OCI-LY3 (cell line): ENCODE data around the gene SPANXN1.

ENCODE experiments used
- CTCF ChIP-seq: fragments of 200-600, 300-600 bp; sonication (generic); IDR thresholded peaks from 2 replicates; pipeline ENCODE4 v1.5.1; 2014; ENCODE audit warnings: antibody characterized with exemption, low read length, low read depth
- EZH2phosphoT487 ChIP-seq: fragments of 200-600 bp; shearing (Covaris generic); IDR thresholded peaks from 2 replicates; pipeline ENCODE4 v1.6.1; 2018; ENCODE audit warnings: antibody characterized with exemption, mixed run types, low read depth

DNA sequence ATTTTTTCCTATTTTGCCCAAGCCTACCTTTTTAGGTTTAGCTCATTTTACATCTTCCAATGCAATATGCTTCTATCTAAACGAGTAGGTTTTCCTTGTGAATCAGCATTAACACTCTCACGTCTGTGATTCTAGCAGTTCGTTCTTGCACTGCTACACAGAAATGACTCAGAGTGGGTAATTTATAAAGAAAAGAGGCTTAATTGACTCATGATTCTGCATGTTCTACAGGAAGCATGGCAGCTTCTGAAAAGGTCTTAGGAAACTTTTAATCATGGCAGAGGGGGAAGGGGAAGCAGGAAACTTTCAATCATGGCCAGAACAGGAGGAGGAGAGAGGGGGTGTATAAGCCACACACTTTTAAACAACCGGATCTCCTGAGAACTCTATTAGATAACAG, 44.9 kb downstream of the SPANXN1 start:
- TF ChIP-seq CTCF, result no peak
- no peak for TF ChIP-seq EZH2phosphoT487
